Neuronal stem cell (in vitro differentiated cells): ENCODE measurements around the gene MTPN.

Source experiments
- DNase-seq: peaks from one replicate; pipeline ENCODE4 v3.0.0-alpha.2; 2013; ENCODE audit warnings: low spot score
- H2AFZ ChIP-seq: one replicate; pipeline ENCODE4 v1.6.1; 2013; ENCODE audit warnings: mild to moderate bottlenecking, low read length, inconsistent platforms
- H2AK5ac ChIP-seq: 2 replicates; pipeline ENCODE4 v1.6.1; 2013; ENCODE audit warnings: low read depth, mild to moderate bottlenecking, inconsistent platforms, low read length, moderate library complexity, mixed read lengths
- H2BK120ac ChIP-seq: 2 replicates; pipeline ENCODE4 v1.6.1; 2013; ENCODE audit warnings: low read depth, mild to moderate bottlenecking, inconsistent platforms, low read length, moderate library complexity, mixed read lengths
- H2BK12ac ChIP-seq: one replicate; pipeline ENCODE4 v1.6.1; 2013; ENCODE audit warnings: low read length, inconsistent platforms
- H2BK15ac ChIP-seq: 2 replicates; pipeline ENCODE4 v1.6.1; 2013; ENCODE audit warnings: mild to moderate bottlenecking, low read length, inconsistent platforms, mixed read lengths
- H2BK5ac ChIP-seq: one replicate; pipeline ENCODE4 v1.6.1; 2013; ENCODE audit warnings: inconsistent platforms, mild to moderate bottlenecking, low read length, moderate library complexity
- H3K14ac ChIP-seq: one replicate; pipeline ENCODE4 v1.6.1; 2013; ENCODE audit warnings: low read length, inconsistent platforms
- H3K18ac ChIP-seq: 2 replicates; pipeline ENCODE4 v1.6.1; 2013; ENCODE audit warnings: low read length, inconsistent platforms
- H3K23ac ChIP-seq: 2 replicates; pipeline ENCODE4 v1.6.1; 2013; ENCODE audit warnings: low read depth, mild to moderate bottlenecking, mixed read lengths, low read length, inconsistent platforms; ENCODE audit not compliant: poor library complexity
- H3K27ac ChIP-seq: replicated peaks from 3 replicates; pipeline ENCODE4 v1.5.1; 2013; ENCODE audit warnings: low read length, inconsistent platforms
- H3K27me3 ChIP-seq, 3 experiments: 2 replicates each; pipeline ENCODE4 v1.6.1; 2013; ENCODE audit warnings: low read length in 3 of 3, mild to moderate bottlenecking in 2 of 3, inconsistent platforms in 1 of 3, low read depth in 1 of 3, mixed read lengths in 1 of 3, moderate library complexity in 1 of 3; ENCODE audit not compliant: control insufficient read depth in 3 of 3, insufficient read depth in 3 of 3
- H3K36me3 ChIP-seq, 2 donors: replicated peaks in 1 of 2; 2 replicates each; pipeline ENCODE4 v1.6.1; 2013; ENCODE audit warnings: low read length in 2 of 2; ENCODE audit not compliant: control insufficient read depth in 2 of 2, insufficient read depth in 2 of 2
- H3K4ac ChIP-seq: 2 replicates; pipeline ENCODE4 v1.6.1; 2013; ENCODE audit warnings: inconsistent platforms, mild to moderate bottlenecking, low read length, moderate library complexity
- H3K4me1 ChIP-seq, 2 donors: 1 replicate in 1 of 2; 2 replicates in 1 of 2; pipeline ENCODE4 v1.6.1; 2013; ENCODE audit warnings: low read length in 2 of 2, low read depth in 1 of 2; ENCODE audit not compliant: control insufficient read depth in 2 of 2, insufficient read depth in 1 of 2
- H3K4me2 ChIP-seq: one replicate; pipeline ENCODE4 v1.6.1; 2013; ENCODE audit warnings: mild to moderate bottlenecking, low read length, inconsistent platforms; ENCODE audit not compliant: insufficient read depth, poor library complexity, severe bottlenecking
- H3K4me3 ChIP-seq, 2 donors: 2 replicates each; pipeline ENCODE4 v1.5.1; 2013; ENCODE audit warnings: low read length in 2 of 2, mild to moderate bottlenecking in 2 of 2, inconsistent platforms in 1 of 2, moderate library complexity in 1 of 2
- H3K79me1 ChIP-seq: one replicate; pipeline ENCODE4 v1.6.1; 2013; ENCODE audit warnings: low read depth, mild to moderate bottlenecking, inconsistent platforms, low read length, moderate library complexity
- H3K9ac ChIP-seq: one replicate; pipeline ENCODE4 v1.6.1; 2013; ENCODE audit warnings: mild to moderate bottlenecking, low read depth, low read length, inconsistent platforms; ENCODE audit not compliant: poor library complexity
- H3K9me3 ChIP-seq, 2 donors: replicated peaks in 1 of 2; 2 replicates each; pipeline versions ENCODE3 to v1.6.1; 2013; ENCODE audit warnings: low read length in 2 of 2, mild to moderate bottlenecking in 2 of 2, inconsistent platforms in 1 of 2, low read depth in 1 of 2, mixed read lengths in 1 of 2, moderate library complexity in 1 of 2; ENCODE audit not compliant: control insufficient read depth in 2 of 2, insufficient read depth in 1 of 2
- H4K8ac ChIP-seq: one replicate; pipeline ENCODE4 v1.6.1; 2013; ENCODE audit warnings: low read depth, mild to moderate bottlenecking, inconsistent platforms, low read length, moderate library complexity
- H4K91ac ChIP-seq: one replicate; pipeline ENCODE4 v1.6.1; 2013; ENCODE audit warnings: low read length, low read depth, mild to moderate bottlenecking, inconsistent platforms; ENCODE audit not compliant: poor library complexity
- WGBS, 2 donors: extraction: QIAGEN DNeasy Blood & Tissue Kit; methylation state at CpG; one replicate each; pipeline ENCODE4 v1.1.7; 2013; ENCODE audit warnings: missing lambda C conversion rate in 2 of 2, mixed read lengths in 1 of 2; ENCODE audit not compliant: insufficient read length in 2 of 2, insufficient replicate concordance in 1 of 2; ENCODE audit errors: extremely low coverage in 2 of 2; 5-methylcytosine and 5-hydroxymethylcytosine counted together

MTPN gene

GRCh38 chr7:135900065-135900546 is 77.1 kb downstream of the MTPN start:
- H2BK12ac ChIP-seq = no peak overlapping the region
- H2AK5ac ChIP-seq = no peak overlapping the region
- no peaks in the 10 kb centered on the region for H3K27me3 ChIP-seq
- no peak overlapping the region for H2BK5ac ChIP-seq
- H3K4me1 ChIP-seq = peaks cover 0 to 8% of the 10 kb centered on the region in 2 donors
- WGBS, 2 donors = 100% methylated on average over 2 of the region's 5 CpGs; no CpG with 5 or more reads in 1 of the 2 donors
- H3K23ac ChIP-seq = no peak overlapping the region
- no peaks in the 10 kb centered on the region for H3K79me1 ChIP-seq
- H3K27ac ChIP-seq = no peak overlapping the region
- H3K18ac ChIP-seq = no peak overlapping the region
- H2AFZ ChIP-seq = no peak overlapping the region
- H3K9ac ChIP-seq = no peak overlapping the region
- H3K9me3 ChIP-seq = no peaks in the 10 kb centered on the region
- H4K91ac ChIP-seq = no peak overlapping the region
- H3K36me3 ChIP-seq = no peaks in the 10 kb centered on the region
- H3K4me3 ChIP-seq = no peak overlapping the region
- H3K4me2 ChIP-seq = no peak overlapping the region
- H3K14ac ChIP-seq = no peak overlapping the region
- no peak overlapping the region for H4K8ac ChIP-seq
- no peak for DNase-seq
- H2BK120ac ChIP-seq = no peak overlapping the region
- H3K4ac ChIP-seq = no peak overlapping the region
- H2BK15ac ChIP-seq = no peak overlapping the region

GRCh38 chr7:135899458-135900064 is 77.6 kb downstream of the MTPN start:
- Histone ChIP-seq H3K4ac (no peak overlapping the region), H3K4me3 (no peak overlapping the region), H2BK12ac (no peak overlapping the region), H2AK5ac (no peak overlapping the region), H2BK120ac (no peak overlapping the region), H3K36me3 (no peaks in the 10 kb centered on the region), H3K18ac (no peak overlapping the region), H3K79me1 (no peaks in the 10 kb centered on the region), H4K91ac (no peak overlapping the region), H2AFZ (no peak overlapping the region), H3K9ac (no peak overlapping the region), H2BK15ac (no peak overlapping the region), H3K27me3 (no peaks in the 10 kb centered on the region), H3K23ac (no peak overlapping the region), H4K8ac (no peak overlapping the region), H3K27ac (no peak overlapping the region), H3K4me2 (no peak overlapping the region), H3K14ac (no peak overlapping the region), H3K9me3 (no peaks in the 10 kb centered on the region), H3K4me1 (peaks cover 0 to 8% of the 10 kb centered on the region in 2 donors), H2BK5ac (no peak overlapping the region)
- no CpG with 5 or more reads among the region's 6 CpGs for WGBS, 2 donors
- no peak for DNase-seq

- Histone ChIP-seq H3K4ac (no peak overlapping the region), H3K9me3 (no peaks in the 10 kb centered on the region), H3K18ac (no peak overlapping the region), H4K91ac (no peak overlapping the region), H2AFZ (no peak overlapping the region), H3K27ac (no peak overlapping the region), H2BK12ac (no peak overlapping the region), H3K4me1 (peaks cover 0 to 8% of the 10 kb centered on the region in 2 donors), H3K27me3 (no peaks in the 10 kb centered on the region), H4K8ac (no peak overlapping the region), H3K9ac (no peak overlapping the region), H3K4me2 (no peak overlapping the region), H2BK15ac (no peak overlapping the region), H3K14ac (no peak overlapping the region), H3K36me3 (no peaks in the 10 kb centered on the region), H2AK5ac (no peak overlapping the region), H3K4me3 (no peak overlapping the region), H2BK5ac (no peak overlapping the region), H3K79me1 (no peaks in the 10 kb centered on the region), H3K23ac (no peak overlapping the region), H2BK120ac (no peak overlapping the region)
- DNase-seq = no peak
- no CpG with 5 or more reads among the region's 3 CpGs for WGBS, 2 donors
Observed at GRCh38 chr7:135898226-135898625, 78.9 kb downstream of the MTPN start.

- H2BK5ac ChIP-seq = no peak overlapping the region
- no peak overlapping the region for H3K18ac ChIP-seq
- no peak overlapping the region for H2BK15ac ChIP-seq
- H3K27ac ChIP-seq = no peak overlapping the region
- H3K79me1 ChIP-seq = no peaks in the 10 kb centered on the region
- no peaks in the 10 kb centered on the region for H3K27me3 ChIP-seq
- H3K4me3 ChIP-seq = no peak overlapping the region
- no peaks in the 10 kb centered on the region for H3K36me3 ChIP-seq
- no peak overlapping the region for H2BK12ac ChIP-seq
- no peak overlapping the region for H2AFZ ChIP-seq
- H2AK5ac ChIP-seq = no peak overlapping the region
- no peaks in the 10 kb centered on the region for H3K9me3 ChIP-seq
- no peak overlapping the region for H2BK120ac ChIP-seq
- H3K4ac ChIP-seq = no peak overlapping the region
- no peak overlapping the region for H4K8ac ChIP-seq
- H3K14ac ChIP-seq = no peak overlapping the region
- no peak overlapping the region for H3K23ac ChIP-seq
- H4K91ac ChIP-seq = no peak overlapping the region
- WGBS, 2 donors = no CpG with 5 or more reads among the region's 3 CpGs
- H3K4me2 ChIP-seq = no peak overlapping the region
- H3K4me1 ChIP-seq = no peaks in the 10 kb centered on the region
- no peak for DNase-seq
- H3K9ac ChIP-seq = no peak overlapping the region
Observed at GRCh38 chr7:135894816-135895215, 82.3 kb downstream of the MTPN start.
